ENCODE measurements around the gene NTHL1.

Gene NTHL1

DNA sequence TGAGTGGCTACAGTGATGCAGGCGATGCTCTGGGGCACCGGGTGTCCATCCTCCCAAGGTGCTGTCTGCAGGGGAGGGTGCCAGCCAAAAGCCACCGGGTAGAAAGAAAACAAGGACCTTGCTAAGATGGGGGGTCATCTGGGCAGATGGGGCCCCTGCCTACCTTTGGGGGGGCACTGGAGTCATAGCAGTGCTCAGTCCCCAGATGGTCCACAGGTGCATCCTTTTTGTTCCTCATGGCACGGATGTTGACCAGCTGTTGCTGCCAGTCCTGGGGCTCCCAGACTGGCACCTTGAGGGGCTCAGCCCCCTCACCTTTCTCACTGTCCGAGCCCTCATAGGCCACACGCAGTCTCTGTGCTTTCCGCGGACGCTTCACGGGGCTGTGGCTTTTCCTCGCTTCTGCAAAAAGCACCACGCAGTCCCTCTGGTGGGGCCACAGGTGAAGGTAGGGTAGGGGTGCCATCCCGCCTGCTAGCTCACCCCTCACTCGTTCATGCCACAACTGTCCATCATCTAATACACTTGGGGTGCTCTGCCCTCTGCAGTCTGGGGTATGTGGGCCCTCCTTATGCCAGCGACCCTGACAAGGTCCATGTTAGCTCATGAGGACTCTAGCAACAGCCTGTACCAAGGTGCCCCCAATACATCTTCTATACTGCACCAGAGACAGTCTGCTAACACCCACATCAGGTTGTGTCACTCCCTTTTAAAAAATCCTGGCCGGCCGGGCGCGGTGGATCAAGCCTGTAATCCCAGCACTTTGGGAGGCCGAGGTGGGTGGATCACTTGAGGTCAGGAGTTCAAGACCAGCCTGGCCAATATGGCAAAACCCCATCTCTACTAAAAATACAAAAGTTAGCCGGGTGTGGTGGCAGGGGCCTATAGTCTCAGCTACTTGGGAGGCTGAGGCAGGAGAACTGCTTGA is 1.4 kb downstream of the NTHL1 start:
- no peak for DNase-seq
- no peak overlapping the region for H3K4me3 ChIP-seq (ENCODE audit: low read depth, low read length)
- H3K27ac ChIP-seq: no peak overlapping the region
- peaks cover 4% of the 10 kb centered on the region for H3K36me3 ChIP-seq (replicated peaks)
- TF ChIP-seq, protein P1, sequence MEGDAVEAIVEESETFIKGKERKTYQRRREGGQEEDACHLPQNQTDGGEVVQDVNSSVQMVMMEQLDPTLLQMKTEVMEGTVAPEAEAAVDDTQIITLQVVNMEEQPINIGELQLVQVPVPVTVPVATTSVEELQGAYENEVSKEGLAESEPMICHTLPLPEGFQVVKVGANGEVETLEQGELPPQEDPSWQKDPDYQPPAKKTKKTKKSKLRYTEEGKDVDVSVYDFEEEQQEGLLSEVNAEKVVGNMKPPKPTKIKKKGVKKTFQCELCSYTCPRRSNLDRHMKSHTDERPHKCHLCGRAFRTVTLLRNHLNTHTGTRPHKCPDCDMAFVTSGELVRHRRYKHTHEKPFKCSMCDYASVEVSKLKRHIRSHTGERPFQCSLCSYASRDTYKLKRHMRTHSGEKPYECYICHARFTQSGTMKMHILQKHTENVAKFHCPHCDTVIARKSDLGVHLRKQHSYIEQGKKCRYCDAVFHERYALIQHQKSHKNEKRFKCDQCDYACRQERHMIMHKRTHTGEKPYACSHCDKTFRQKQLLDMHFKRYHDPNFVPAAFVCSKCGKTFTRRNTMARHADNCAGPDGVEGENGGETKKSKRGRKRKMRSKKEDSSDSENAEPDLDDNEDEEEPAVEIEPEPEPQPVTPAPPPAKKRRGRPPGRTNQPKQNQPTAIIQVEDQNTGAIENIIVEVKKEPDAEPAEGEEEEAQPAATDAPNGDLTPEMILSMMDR (IDR thresholded peaks at IDR 0.05; ENCODE audit: low read depth, low read length, missing control alignments): no peak
- no peaks in the 10 kb centered on the region for H3K27me3 ChIP-seq (replicated peaks)
- in situ Hi-C loops (cut with HindIII; ENCODE audit: low pct_ligation_motif_present, low sequenced_read_pairs): no loop called here

DNA sequence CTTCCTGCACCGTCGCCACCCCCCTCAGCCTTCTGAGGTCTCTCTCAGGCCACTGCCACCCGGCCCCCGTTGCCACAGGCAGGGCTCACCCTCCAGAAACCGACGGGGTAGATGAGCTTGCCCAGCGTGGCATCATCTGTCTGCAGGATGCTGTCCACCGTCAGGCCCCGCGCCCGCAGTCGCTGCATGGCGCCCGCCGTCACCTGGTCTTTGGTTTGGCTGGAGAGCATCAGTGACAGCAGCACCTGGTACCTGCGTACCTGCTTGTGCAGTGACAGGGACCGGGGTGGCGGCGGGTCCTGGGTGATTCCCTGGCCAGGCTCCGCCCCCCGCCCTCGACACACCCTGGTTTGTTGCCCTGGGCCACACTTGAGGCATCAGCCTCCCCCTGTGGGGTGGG is 3.1 kb downstream of the NTHL1 start:
- Histone ChIP-seq H3K27me3 (replicated peaks) (no peaks in the 10 kb centered on the region), H3K4me3 (ENCODE audit: low read depth, low read length) (no peak overlapping the region), H3K27ac (no peak overlapping the region), H3K36me3 (replicated peaks) (no peaks in the 10 kb centered on the region)
- TF ChIP-seq, protein P1 (IDR thresholded peaks at IDR 0.05; ENCODE audit: low read depth, low read length, missing control alignments): no peak
- in situ Hi-C loops (cut with HindIII; ENCODE audit: low pct_ligation_motif_present, low sequenced_read_pairs): no loop called here
- DNase-seq: no peak

DNA sequence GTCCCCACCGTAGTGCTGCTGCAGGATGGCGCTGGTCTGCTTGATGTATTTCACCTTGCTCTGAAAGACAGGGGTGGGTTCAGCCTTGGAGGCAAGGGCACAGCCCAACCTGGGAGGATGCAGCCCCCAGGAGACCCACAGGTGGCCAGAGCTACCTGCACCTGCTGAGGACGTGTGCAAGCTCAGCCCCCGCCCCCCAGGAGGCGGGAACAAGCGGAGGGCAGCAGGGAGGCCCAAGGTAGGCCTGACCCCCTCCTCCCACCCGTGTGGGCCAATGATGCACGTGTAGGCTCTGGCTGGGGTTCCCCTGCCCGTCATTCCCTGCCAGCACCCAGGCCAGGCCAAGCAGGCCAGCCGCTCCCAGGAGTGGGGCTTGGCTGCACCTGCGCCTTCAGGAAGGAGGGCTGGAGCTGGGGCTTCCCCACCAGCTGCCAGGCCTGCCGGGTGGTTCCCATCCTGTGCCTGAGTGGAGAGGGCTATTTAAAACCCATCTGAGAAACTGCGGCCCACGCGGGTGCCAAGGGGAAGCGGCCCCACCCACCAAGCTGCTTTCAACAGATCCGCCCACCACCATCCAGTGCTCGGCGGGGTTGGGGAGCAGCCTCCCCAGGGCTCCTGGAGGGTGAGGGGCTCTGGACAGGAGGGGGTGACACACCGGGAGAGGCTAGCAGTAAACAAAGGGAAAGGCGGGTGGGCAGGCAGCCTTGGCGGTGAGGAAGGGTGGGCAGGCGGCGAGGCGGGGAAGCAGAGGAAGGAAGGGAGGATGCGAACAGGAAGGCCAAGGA is 3.8 kb downstream of the NTHL1 start:
- Histone ChIP-seq H3K27me3 (replicated peaks) (no peaks in the 10 kb centered on the region), H3K4me3 (ENCODE audit: low read depth, low read length) (no peak overlapping the region), H3K36me3 (replicated peaks) (peaks cover under 1% of the 10 kb centered on the region), H3K27ac (no peak overlapping the region)
- DNase-seq: no peak
- in situ Hi-C loops (cut with HindIII; ENCODE audit: low pct_ligation_motif_present, low sequenced_read_pairs): no loop called here
- TF ChIP-seq, protein P1 (IDR thresholded peaks at IDR 0.05; ENCODE audit: low read depth, low read length, missing control alignments): no peak

DNA sequence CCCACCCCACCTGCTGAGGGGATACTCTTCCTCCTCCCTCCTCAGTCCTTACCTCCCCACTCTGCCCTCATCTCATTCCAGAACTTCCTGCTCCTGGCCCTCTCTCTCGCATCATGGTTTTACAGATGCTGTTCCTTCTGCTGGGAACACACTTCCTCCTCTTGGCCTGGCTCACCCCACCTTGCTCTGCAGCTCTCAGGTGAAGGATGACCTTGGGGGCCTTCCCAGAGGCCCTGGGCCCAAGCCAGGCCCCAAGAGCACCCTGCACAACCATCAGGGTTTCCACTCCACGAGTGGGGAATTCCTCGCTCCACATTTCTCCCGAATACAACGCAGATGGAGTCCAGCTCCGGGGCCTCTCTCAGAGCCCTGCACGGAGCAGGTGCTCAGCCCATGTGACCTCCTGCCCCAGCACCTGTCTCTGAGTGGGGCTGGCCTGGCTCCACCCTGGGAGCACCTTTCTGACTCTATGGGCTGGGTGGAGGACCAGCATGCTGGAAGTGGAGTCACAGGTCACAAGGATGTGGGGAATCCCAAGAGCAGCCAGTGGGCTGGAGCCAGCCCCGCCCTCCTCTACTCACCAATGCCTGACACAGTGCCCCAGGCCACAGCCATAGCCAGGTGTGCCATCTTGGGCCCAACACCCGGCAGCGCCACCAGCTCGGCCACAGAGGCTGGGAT is 4.5 kb downstream of the NTHL1 start:
- Histone ChIP-seq H3K27ac (no peak overlapping the region), H3K36me3 (replicated peaks) (peaks cover 5% of the 10 kb centered on the region), H3K27me3 (replicated peaks) (no peaks in the 10 kb centered on the region), H3K4me3 (ENCODE audit: low read depth, low read length) (no peak overlapping the region)
- in situ Hi-C loops (cut with HindIII; ENCODE audit: low pct_ligation_motif_present, low sequenced_read_pairs): no loop called here
- no peak for DNase-seq
- TF ChIP-seq, protein P1 (IDR thresholded peaks at IDR 0.05; ENCODE audit: low read depth, low read length, missing control alignments): no peak

DNA sequence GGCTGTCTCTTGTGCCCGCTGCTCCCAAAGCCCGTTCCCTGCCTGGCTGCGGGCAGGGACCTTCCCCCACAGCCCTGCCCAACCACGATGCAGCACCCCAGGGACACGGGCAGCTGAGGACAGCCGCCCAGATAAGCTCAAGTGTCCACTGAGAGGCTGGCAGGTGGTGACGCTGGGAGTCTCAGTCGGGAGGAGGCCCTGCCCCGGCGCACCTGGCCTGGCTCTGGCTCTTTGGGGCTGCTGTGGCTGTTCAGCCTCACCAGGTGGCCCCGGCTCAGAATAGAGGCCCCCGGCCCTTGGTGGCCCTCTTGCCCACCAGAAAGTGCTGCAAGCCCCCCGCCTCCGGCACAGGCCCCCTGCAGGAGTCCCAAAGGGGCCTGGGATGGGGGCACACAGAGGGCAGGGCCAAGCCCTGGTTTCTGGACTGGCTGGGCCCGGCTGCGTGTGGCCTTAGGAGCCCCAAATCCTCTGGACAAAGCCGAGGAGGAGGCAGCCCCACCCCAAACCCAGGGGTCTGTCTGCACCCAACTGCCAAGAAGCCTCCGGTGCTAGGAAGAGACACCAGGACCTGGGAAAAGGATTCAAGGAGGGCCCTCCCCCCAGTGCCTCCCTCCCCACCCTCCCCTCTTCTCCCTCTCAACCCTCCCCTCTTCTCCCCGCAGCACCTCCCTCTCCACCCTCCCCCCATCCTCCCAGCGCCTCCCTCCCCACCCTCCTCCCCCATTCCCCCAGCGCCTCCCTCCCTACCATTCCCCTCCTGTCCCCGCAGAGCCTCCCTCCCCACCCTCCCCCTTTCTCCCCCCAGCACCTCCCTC is 5.3 kb downstream of the NTHL1 start:
- in situ Hi-C loops (cut with HindIII; ENCODE audit: low pct_ligation_motif_present, low sequenced_read_pairs): no loop called here
- Histone ChIP-seq H3K36me3 (replicated peaks) (peaks cover 5% of the 10 kb centered on the region), H3K4me3 (ENCODE audit: low read depth, low read length) (no peak overlapping the region), H3K27ac (no peak overlapping the region), H3K27me3 (replicated peaks) (no peaks in the 10 kb centered on the region)
- TF ChIP-seq, protein P1 (IDR thresholded peaks at IDR 0.05; ENCODE audit: low read depth, low read length, missing control alignments): no peak
- DNase-seq: no peak

All from brain microvascular endothelial cell (primary cell).